SHP77 (cell line): ENCODE measurements around the gene COL20A1.

ENCODE experiments used
- DNase-seq, 2 experiments: peaks; one replicate each; lab custom pipeline; 2025; lab: John Stamatoyannopoulos, UW

Gene COL20A1

GRCh38 chr20:63320041-63320511 is 27.1 kb downstream of the COL20A1 start:
- DNase-seq: no peak

GRCh38 chr20:63320616-63321147 is 27.7 kb downstream of the COL20A1 start:
- DNase-seq: no peak

GRCh38 chr20:63321148-63321831 is 28.3 kb downstream of the COL20A1 start:
- DNase-seq: no peak

DNA sequence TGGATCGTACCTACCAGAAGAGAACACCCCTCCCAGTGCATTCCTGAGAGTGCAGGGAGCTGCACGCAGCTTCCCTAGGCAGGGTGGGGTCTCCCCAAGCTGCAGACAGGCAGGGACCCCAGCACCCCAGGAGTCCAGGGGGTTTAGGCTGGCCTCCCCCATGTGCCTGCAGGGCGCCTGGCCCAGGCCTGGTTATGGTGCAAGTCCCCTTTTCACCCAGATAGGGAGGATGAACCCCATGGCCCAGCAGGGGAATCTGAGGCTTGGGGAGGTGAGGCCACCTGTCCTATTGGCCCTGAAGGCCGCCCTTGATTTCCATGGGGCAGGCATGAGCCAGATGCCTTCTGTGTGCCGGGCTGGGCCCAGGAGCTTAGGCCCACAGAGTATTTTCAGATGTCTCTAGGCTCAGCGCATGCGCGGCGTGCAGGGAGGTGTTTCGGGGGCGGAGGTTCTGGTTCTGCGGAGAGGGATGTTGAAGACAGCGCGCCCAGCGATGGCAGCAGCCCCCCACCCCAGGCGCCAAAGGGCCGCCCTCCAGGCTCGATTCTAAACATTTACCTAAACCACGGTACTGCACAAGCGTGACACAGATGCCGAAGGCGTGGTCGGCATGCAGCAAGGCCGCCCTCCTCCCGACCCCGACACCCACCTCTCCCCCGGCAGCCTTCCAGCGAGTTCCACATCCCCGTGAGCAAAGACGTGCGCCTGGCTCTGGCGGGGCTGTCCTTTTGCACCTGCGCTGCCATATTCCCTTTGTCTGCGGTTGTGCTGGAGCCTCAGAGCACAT is 29.4 kb downstream of the COL20A1 start:
- DNase-seq: no peak

- no peak for DNase-seq
Measured at GRCh38 chr20:63322933-63323273, 29.9 kb downstream of the COL20A1 start.

GRCh38 chr20:63323357-63323981 is 30.5 kb downstream of the COL20A1 start:
- DNase-seq: no peak

DNA sequence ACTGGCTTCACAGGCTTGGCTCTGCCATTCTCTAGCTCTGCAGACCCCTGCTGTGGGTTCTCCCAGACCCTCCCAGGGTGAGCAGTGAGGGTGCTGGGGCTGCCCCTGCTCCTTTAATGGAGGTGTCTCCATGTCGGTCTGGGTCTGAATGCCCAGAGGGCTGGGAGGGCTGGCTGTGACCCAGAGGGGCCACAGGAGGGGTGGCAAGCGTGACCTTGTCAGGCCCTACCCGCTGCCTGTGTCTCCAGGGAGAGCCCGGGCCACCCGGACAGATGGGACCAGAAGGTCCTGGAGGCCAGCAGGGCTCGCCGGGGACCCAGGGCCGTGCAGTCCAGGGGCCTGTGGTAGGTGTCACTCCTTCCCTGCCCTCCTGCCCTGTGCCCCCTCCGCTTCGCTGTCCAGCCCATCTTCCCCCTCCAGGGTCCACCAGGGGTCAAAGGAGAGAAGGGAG is 32.1 kb downstream of the COL20A1 start:
- DNase-seq: no peak

- no peak for DNase-seq
Measured at GRCh38 chr20:63325554-63326313, 32.7 kb downstream of the COL20A1 start.

GRCh38 chr20:63326314-63327230 is 33.6 kb downstream of the COL20A1 start:
- DNase-seq: no peak

DNA sequence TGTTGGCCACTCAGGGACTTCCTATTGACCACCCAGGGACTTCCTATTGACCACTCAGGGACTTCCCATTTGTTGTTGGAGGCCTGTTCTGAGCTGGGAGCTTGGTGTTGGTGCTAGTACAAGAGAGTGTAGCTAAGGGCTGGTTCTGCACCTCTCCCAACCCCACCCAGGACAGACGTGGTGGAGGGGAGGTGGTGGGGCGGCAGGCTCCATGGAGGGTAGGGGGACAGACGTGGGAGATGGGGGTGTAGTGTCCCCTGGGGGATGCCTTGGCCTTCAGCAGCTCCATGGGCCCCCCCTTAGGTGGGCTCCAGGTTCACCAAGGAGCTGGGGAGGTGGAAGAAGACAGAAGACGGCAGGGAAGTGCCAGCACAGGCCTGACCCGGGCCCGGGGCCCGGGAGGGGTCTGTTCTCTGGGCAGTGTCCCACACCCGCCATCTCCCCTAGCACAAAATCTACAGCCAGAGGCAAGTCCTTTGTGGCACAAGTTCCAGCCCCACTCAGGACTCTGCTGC is 34.3 kb downstream of the COL20A1 start:
- DNase-seq: no peak

DNA sequence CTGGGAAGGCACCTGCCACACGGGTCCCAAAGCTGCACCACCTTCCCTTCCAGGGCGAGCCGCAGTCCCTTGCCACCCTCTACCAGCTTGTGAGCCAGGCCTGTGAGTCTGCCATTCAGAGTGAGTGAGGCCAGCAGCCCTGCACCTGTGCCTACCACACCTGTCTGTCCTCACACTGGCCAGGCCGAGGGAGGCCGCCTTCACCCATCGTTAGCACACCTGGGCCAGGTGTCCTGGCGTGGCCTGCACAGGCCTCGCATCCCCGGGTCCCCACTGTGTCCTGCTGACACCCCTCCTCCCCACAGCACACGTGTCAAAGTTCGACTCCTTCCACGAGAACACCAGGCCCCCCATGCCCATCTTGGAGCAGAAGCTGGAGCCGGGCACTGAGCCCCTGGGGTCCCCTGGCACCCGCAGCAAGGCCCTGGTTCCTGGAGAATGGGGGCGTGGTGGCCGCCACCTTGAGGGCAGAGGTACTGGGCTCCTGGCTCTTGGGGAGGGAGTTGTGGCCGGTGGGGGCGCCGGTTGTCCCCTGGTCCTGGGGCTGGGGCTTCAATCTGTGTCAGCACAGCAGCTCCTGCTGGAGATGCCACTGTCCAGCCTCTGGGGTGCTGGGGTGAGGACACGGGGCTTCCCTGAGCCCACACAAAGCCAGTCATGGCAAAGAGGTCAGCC is 35.2 kb downstream of the COL20A1 start:
- no peak for DNase-seq

DNA sequence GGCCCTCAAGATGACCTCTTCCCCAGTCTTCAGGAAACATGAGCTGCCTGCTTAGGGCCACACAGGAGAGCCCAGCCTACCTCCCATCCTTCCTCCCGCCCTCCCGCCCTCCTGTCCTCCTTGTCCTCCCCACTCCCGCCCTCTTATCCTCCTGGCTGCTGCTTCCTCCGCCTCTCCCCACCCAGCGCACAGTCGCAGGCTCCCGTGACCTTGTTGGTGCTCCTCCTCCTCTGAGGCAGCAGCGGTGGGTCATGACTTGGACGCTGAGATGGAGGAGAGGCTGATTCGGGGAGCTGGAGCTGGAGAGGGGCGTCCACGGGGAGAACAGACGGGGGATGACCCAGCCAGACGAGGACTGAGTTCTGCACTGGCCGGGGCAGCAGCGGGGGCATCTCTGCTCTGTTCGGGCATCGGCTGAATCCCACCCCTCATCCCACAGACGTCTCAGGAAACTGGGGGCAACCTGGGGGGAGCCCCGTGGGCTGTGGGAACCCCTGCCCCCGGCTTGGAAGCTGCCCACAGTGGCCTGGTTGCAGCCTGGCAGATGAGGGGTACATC is 35.8 kb downstream of the COL20A1 start:
- no peak for DNase-seq

- DNase-seq: no peak
Measured at GRCh38 chr20:63329331-63330083, 36.5 kb downstream of the COL20A1 start.

GRCh38 chr20:63330084-63330760 is 37.2 kb downstream of the COL20A1 start:
- DNase-seq: no peak

DNA sequence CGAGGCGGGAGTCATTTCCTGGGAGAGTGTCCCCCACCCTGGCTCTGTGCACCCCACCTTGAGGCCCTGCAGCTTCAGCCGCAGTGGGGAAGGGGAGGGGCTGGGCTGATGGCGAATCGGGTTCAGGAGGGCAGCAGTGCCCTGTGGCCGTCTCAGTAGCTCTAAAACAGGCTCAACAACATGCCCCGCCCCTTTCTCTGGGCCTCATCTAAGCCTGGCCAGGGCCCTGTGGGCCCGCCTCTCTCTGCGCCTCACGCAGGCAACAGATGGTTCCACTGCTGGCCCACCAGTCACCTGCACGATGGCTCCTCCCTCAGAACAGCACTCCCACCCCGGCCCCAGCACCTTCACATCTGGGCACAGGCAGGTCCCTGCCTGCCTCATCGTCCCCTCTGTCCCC is 38.0 kb downstream of the COL20A1 start:
- DNase-seq: no peak

GRCh38 chr20:63331741-63332400 is 38.9 kb downstream of the COL20A1 start:
- DNase-seq: no peak

- DNase-seq: no peak
Measured at GRCh38 chr20:63332488-63333240, 39.7 kb downstream of the COL20A1 start.
